ENCODE results near the gene STXBP6. TPM values are rescaled to one million over a fixed set of nuclear protein-coding genes. Genes with fewer than 3 reads are reported as not detected.

Gene STXBP6
- total and polyA plus RNA-seq, 2 experiments from 2014 or later = 3.8 to 6.4 TPM

DNA sequence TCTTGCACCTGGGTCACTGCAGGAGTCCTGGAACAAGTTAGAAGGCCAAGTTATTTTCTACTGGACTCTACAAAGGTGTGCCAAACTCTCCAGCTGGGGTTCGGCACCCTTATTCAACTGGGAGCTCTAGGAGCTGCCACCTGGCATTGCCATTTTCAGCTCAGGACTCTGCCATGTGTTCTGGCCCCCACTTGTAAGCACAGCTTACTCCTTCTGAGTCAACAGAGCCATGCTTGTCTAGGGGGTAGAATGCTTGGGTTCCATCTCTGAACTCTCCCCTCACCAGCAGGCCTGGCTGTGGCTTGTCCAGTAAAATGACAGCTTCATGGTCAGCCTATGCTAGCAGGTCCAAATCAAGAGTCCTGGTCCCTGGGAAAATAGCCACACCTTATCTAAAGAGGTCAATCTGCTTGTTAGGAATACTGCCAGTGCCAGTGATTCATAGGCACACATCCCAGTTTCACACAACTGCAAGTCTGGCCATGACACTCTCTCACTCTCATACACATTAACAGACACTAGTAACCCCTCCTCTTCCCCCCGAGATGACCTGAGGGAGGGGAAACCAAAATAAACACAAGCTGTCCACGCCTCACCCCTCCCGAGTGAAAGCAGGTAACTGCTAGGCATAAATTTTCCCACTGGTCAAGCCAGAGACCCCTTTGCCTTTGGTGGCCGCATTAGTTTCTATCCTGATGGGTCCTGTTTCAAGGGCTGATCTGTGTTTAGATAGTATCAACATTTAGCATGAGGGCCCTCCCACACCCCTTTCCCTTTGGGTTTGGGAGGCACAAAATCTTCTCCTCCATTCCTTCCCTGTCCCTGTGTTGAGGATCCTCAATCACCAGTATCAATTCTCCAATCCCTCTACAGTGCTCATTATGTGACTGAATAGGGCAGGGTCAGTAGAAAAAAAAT is 233.7 kb downstream of the STXBP6 start:
- DNase-seq (ENCODE audit: low read depth in 1 of 2, low spot score in 1 of 2) = peak in 1 of 2 donors; percentile 44
- no peak overlapping the region for H3K27ac ChIP-seq
- H3K9me3 ChIP-seq (ENCODE audit: low read depth) = no peaks in the 10 kb centered on the region
- H3K4me1 ChIP-seq (ENCODE audit: low read depth) = peaks cover 5% of the 10 kb centered on the region
- no peaks in the 10 kb centered on the region for H3K36me3 ChIP-seq
- TF ChIP-seq, protein P1, sequence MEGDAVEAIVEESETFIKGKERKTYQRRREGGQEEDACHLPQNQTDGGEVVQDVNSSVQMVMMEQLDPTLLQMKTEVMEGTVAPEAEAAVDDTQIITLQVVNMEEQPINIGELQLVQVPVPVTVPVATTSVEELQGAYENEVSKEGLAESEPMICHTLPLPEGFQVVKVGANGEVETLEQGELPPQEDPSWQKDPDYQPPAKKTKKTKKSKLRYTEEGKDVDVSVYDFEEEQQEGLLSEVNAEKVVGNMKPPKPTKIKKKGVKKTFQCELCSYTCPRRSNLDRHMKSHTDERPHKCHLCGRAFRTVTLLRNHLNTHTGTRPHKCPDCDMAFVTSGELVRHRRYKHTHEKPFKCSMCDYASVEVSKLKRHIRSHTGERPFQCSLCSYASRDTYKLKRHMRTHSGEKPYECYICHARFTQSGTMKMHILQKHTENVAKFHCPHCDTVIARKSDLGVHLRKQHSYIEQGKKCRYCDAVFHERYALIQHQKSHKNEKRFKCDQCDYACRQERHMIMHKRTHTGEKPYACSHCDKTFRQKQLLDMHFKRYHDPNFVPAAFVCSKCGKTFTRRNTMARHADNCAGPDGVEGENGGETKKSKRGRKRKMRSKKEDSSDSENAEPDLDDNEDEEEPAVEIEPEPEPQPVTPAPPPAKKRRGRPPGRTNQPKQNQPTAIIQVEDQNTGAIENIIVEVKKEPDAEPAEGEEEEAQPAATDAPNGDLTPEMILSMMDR (IDR thresholded peaks at IDR 0.05; ENCODE audit: low read depth, low read length) = no peak
- H3K27me3 ChIP-seq = peaks cover 22% of the 10 kb centered on the region
- H3K4me3 ChIP-seq = no peak overlapping the region

DNA sequence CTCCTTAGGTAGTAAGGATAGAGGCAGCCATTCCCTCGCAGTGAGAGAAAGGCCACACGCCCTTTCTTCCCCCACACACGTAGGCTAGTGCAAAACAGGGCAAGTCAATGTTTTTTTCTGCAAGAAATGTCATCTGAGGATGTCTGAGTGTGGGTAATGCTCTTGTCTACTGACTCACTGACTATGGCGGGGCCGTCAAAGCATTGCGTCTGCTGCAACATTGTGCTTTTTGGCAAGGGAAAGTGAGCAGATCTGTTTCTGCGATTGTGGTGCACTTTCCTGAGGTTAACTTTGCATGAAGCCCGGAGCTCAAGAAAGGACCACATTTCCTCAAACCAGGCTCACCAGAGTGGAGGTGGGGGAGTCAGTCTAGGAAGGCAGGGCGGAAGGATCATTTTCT is 234.4 kb downstream of the STXBP6 start:
- TF ChIP-seq, protein P1 (IDR thresholded peaks at IDR 0.05; ENCODE audit: low read depth, low read length) = no peak
- no peak overlapping the region for H3K4me3 ChIP-seq
- H3K9me3 ChIP-seq (ENCODE audit: low read depth) = no peaks in the 10 kb centered on the region
- DNase-seq (ENCODE audit: low read depth in 1 of 2, low spot score in 1 of 2) = no peak
- H3K4me1 ChIP-seq (ENCODE audit: low read depth) = peaks cover 5% of the 10 kb centered on the region
- no peak overlapping the region for H3K27ac ChIP-seq
- H3K27me3 ChIP-seq = peaks cover 26% of the 10 kb centered on the region
- no peaks in the 10 kb centered on the region for H3K36me3 ChIP-seq

DNA sequence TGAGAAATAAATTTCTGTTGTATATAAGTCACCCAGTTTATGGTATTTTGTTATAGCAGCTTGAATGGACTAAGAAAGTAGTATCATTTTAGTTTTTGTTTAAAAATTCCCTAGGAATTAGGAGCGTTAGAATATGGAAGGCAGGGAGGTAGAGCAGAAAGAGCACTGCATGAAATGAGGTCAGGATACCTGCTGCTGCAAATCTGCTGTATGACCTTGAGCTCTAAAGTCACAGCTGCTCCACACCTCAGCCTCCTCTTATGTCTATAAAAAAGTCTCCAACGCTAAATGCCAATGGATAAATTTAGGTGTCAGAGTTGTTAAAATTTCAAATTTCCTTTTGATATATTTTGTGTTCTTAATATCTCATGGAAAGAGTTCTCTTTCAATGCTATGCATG is 235.0 kb downstream of the STXBP6 start:
- TF ChIP-seq, protein P1 (IDR thresholded peaks at IDR 0.05; ENCODE audit: low read depth, low read length) = no peak
- Histone ChIP-seq H3K27ac (no peak overlapping the region), H3K4me1 (ENCODE audit: low read depth) (peaks cover 5% of the 10 kb centered on the region), H3K36me3 (no peaks in the 10 kb centered on the region), H3K4me3 (no peak overlapping the region), H3K27me3 (peaks cover 26% of the 10 kb centered on the region), H3K9me3 (ENCODE audit: low read depth) (no peaks in the 10 kb centered on the region)
- DNase-seq (ENCODE audit: low read depth in 1 of 2, low spot score in 1 of 2) = no peak

DNA sequence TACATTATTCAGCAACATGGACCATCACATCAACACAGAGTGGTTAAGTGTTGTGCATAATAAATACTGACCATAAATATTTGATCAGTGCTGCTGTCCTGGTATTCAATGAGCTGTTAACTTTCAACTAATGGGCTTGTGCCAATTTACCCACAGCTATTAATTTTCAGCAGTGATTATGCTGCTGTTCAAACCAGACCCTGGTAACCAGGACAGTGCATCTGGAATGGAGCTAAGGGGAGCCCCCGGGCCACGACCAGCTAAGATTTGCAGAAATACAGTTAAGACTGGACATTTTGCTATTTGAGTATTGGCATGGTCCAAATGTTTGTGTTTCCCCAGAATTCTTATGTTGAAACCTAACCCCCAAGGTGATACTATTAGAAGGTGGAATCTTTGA is 235.6 kb downstream of the STXBP6 start:
- TF ChIP-seq, protein P1 (IDR thresholded peaks at IDR 0.05; ENCODE audit: low read depth, low read length) = no peak

DNA sequence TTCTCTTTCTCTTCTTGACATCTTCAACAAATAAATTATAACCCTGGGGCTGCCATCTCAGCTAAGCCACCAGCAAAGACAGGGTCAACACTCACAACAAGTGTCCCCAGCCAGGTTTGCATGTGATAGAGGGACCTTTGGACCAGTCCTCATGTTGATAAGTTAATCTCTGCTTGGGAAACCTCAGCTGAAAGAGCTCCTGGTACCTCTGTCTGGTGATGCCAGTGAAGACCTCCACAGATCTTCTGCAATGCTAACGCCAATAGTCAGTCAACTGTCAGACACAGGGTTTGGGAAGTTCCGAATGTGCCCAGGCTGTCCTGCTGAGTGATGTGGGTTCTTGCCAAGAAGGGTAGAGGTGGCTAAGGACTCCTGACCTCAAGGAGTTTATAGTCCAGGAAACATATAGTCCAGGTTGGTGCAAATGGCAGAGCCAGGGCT is 236.1 kb downstream of the STXBP6 start:
- Histone ChIP-seq H3K4me3 (no peak overlapping the region), H3K27ac (no peak overlapping the region), H3K9me3 (ENCODE audit: low read depth) (no peaks in the 10 kb centered on the region), H3K27me3 (peaks cover 36% of the 10 kb centered on the region), H3K36me3 (no peaks in the 10 kb centered on the region), H3K4me1 (ENCODE audit: low read depth) (peaks cover 5% of the 10 kb centered on the region)
- TF ChIP-seq, protein P1 (IDR thresholded peaks at IDR 0.05; ENCODE audit: low read depth, low read length) = no peak
- DNase-seq (ENCODE audit: low read depth in 1 of 2, low spot score in 1 of 2) = no peak

More for the DNA sequence above, 235.6 kb downstream of the STXBP6 start:
- no peak for DNase-seq (ENCODE audit: low read depth in 1 of 2, low spot score in 1 of 2)
- no peak overlapping the region for H3K4me3 ChIP-seq
- H3K27me3 ChIP-seq = peaks cover 32% of the 10 kb centered on the region
- H3K36me3 ChIP-seq = no peaks in the 10 kb centered on the region
- H3K4me1 ChIP-seq (ENCODE audit: low read depth) = peaks cover 5% of the 10 kb centered on the region
- H3K9me3 ChIP-seq (ENCODE audit: low read depth) = no peaks in the 10 kb centered on the region
- no peak overlapping the region for H3K27ac ChIP-seq

Data from cardiac muscle cell (in vitro differentiated cells and primary cell).